Small intestine (tissue), 7 donors: ENCODE data around the gene SLC47A1. TPM values are rescaled to one million over a fixed set of nuclear protein-coding genes. Genes with fewer than 3 reads are reported as not detected.

Experiments used
- DNase-seq, 2 donors: peaks; one replicate each; pipeline versions ENCODE4 v3.0.0 to v3.0.0-alpha.2; 2013
- FAIRE-seq: peaks from 2 replicates; lab custom pipeline; 2012; peaks lifted over from hg19 to GRCh38; lab: Jason Lieb, UNC
- H3K27ac ChIP-seq, 3 donors: one replicate each; pipeline ENCODE4 v1.5.1; 2013; ENCODE audit warnings: low read length in 2 of 3, mild to moderate bottlenecking in 2 of 3, control low read depth in 1 of 3, inconsistent platforms in 1 of 3, low read depth in 1 of 3, moderate library complexity in 1 of 3
- H3K27me3 ChIP-seq, 3 donors: one replicate each; pipeline ENCODE4 v1.6.1; 2013; ENCODE audit warnings: low read length in 3 of 3, inconsistent platforms in 1 of 3; ENCODE audit not compliant: control insufficient read depth in 3 of 3, insufficient read depth in 3 of 3
- H3K36me3 ChIP-seq, 3 donors: one replicate each; pipeline ENCODE4 v1.6.1; 2013; ENCODE audit warnings: low read length in 3 of 3, inconsistent platforms in 1 of 3, low read depth in 1 of 3, mild to moderate bottlenecking in 1 of 3, moderate library complexity in 1 of 3; ENCODE audit not compliant: control insufficient read depth in 3 of 3, insufficient read depth in 2 of 3
- H3K4me1 ChIP-seq, 3 donors: one replicate each; pipeline ENCODE4 v1.6.1; 2013; ENCODE audit warnings: low read length in 2 of 3, inconsistent platforms in 1 of 3, low read depth in 1 of 3, mild to moderate bottlenecking in 1 of 3, moderate library complexity in 1 of 3; ENCODE audit not compliant: control insufficient read depth in 3 of 3, insufficient read depth in 2 of 3
- H3K4me3 ChIP-seq, 3 donors: one replicate each; pipeline ENCODE4 v1.5.1; 2013; ENCODE audit warnings: low read length in 3 of 3, control low read depth in 1 of 3, inconsistent platforms in 1 of 3, low read depth in 1 of 3, mild to moderate bottlenecking in 1 of 3, moderate library complexity in 1 of 3
- H3K9me3 ChIP-seq, 2 donors: one replicate each; pipeline ENCODE4 v1.6.1; 2013; ENCODE audit warnings: low read depth in 1 of 2, low read length in 1 of 2; ENCODE audit not compliant: control insufficient read depth in 2 of 2, insufficient read depth in 1 of 2
- WGBS, 3 donors: extraction: QIAGEN DNeasy Blood & Tissue Kit; methylation state at CpG; one replicate each; pipeline ENCODE4 v1.1.7; 2013; 5-methylcytosine and 5-hydroxymethylcytosine counted together
- polyA plus RNA-seq, 4 donors: library from polyadenylated mRNA; stranded (reverse) in 3 of 4; unstranded in 1 of 4; fragments of 200-250 nt in 3 of 4; fragments of 120-200 nt in 1 of 4; gene quantifications; one replicate each; pipeline versions ENCODE4 v1.2.1 to v1.2.3, GENCODE V29; 2013
- donor health status: healthy with polysubstance abuse.
- donor health status: control.
- donor health status: control.
- donor health status: Bipolar disorder and iron deficiency.
- donor health status: healthy.

SLC47A1 gene
- polyA plus RNA-seq, 4 donors = 0.43 to 4.0 TPM; not detected in 2

DNA sequence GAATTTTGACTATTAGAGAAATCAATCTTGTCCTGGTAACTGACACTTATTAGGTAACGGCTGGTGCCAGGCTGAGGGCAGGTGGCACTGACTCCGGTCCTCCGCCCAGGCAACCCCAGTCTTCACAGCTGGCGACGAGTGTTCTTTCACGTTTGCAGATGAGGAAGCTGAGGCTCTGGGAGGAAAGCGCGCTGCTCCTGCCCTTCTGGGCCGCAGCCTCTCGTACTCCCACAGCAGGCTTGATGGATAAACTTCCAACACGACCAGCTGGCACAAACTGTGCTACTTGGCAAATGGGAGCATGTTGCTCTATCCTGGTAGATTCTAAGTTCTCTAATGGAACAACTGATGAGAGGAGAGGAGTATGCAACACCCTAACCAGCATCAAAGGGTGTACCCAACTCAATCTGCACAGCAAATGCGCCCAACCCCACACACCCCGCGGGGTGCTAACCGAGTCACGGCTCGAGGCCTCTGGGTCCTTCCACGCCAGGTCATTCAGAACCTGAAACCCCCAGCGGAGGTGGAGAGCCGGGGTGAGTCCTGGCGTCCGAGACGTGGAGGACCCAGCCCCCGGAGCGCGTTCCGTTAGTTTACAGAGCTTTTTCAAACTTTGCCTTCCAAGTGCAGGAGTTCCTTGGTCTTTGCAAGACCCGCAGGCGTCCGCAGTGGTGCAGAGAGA lies 477 bp upstream of the SLC47A1 start:
- FAIRE-seq (no peak), DNase-seq (no peak)
- Histone ChIP-seq H3K27me3 (peaks cover 9 to 22% (median 14%) of the 10 kb centered on the region in 3 donors), H3K9me3 (no peaks in the 10 kb centered on the region), H3K27ac (no peak overlapping the region), H3K4me3 (peak overlapping the region in 1 of 3 donors; percentile 14), H3K4me1 (peaks cover 0 to 12% (median 0%) of the 10 kb centered on the region in 3 donors), H3K36me3 (no peaks in the 10 kb centered on the region)
- 34 to 36% (median 35%) methylated on average over 30 of the region's 30 CpGs for WGBS, 3 donors

DNA sequence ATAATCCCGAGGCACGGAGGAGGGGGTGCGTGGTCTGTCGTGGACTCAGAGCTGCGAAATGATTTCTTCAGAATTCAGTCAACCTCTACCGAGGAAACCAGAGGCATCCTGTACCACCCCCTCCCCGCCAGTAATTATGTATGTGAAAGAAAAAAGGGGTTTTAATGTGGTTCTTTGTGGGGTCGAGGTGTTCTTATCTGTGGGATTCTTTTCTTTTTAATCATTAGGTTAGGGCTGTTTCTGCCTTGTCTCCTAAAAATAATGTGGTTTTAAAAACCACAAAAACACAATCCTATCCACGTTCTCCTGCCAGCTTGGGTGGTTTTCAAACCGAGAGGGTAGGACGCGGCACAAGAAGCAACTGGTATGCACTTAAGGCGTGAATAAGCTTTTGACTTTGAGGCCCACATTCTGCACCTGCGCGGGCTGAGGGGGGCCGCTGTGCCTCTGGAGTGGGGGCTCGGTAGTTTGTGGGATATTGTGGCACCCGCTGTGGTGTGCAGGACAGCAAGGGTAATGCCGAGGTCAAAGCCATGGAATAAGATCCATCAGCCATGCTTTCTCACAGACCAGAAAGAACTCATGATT lies 1.0 kb downstream of the SLC47A1 start:
- Histone ChIP-seq H3K4me3 (peak overlapping the region in 1 of 3 donors; percentile 46), H3K9me3 (no peaks in the 10 kb centered on the region), H3K27ac (no peak overlapping the region), H3K4me1 (peaks cover 0 to 19% (median 0%) of the 10 kb centered on the region in 3 donors), H3K27me3 (peaks cover 9 to 22% (median 14%) of the 10 kb centered on the region in 3 donors), H3K36me3 (no peaks in the 10 kb centered on the region)
- FAIRE-seq = no peak
- no peak for DNase-seq
- WGBS, 3 donors = 42 to 46% (median 46%) methylated on average over 19 of the region's 19 CpGs

DNA sequence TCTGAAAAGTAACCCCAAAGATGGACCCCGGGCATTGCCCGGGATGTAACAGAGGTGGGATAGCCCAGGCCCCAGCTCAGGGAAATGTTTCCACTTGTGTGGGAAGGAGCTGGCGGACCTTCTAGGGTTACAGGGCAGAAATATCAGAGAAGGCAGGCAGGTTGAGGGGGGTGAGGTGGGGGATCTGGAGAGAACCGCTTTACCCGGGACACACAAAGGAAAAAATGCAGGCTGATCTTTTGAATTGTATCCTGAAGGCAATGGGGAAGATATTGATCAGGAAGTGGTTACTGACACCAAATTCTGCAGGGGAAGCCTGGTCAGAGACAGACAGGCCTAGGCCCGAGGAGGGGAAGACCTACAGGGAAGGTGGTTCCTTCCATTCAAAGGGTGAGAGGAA lies 3.5 kb downstream of the SLC47A1 start:
- H3K4me1 ChIP-seq = peaks cover 0 to 19% (median 0%) of the 10 kb centered on the region in 3 donors
- WGBS, 3 donors = 85 to 94% (median 91%) methylated on average over 6 of the region's 6 CpGs
- H3K4me3 ChIP-seq = no peak overlapping the region
- FAIRE-seq = no peak
- peaks cover 8 to 22% (median 14%) of the 10 kb centered on the region in 3 donors for H3K27me3 ChIP-seq
- no peaks in the 10 kb centered on the region for H3K36me3 ChIP-seq
- no peak for DNase-seq
- no peak overlapping the region for H3K27ac ChIP-seq
- H3K9me3 ChIP-seq = no peaks in the 10 kb centered on the region

DNA sequence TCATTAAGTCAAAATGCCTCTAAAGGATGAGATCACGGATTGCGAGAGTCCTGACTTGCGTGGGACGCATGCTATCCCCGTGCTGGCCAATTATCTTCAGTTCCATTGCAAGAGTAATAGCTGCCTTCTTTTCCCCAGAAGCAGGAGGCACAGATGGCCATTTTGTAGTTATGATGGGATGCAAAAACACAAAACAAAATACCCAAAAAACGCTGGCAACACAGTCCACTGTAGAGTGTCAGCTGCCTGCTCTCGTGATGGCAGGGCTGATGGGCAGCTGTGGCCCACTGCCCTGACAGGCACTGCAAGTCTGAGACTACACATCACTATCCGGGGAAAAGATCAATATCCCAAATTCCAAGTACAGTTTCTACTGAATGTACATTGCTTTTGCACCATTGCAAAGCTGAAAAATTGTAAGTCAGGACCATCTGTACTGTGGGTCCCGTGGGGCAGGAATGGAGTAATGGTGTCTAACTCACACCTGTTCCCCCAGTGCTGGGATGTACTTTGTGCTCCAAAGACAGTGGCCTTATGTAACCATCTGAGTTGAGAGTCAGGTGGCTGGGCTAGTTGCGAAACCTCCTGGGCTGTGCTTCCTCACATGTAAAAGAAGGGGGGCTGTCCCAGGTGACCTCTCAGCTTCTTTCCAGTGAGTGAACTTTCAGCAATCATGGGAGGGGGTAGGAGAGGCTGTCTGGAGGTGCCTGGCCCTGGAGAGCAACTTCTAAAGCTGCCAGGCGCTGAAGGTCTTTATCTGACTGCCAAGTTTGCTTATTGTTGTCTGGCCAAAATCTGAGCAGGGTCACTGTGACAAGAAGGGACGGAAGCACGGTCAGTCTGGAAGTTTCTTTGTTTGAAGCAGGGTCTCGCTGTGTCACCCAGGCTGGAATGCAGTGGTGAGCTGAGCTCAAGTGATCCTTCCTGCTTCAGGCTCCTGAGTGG lies 4.7 kb downstream of the SLC47A1 start:
- FAIRE-seq (no peak), DNase-seq (peak; percentile 52 to 93)
- Histone ChIP-seq H3K36me3 (no peaks in the 10 kb centered on the region), H3K4me3 (no peak overlapping the region), H3K4me1 (peaks cover 0 to 19% (median 0%) of the 10 kb centered on the region in 3 donors), H3K27me3 (peaks cover 5 to 16% (median 11%) of the 10 kb centered on the region in 3 donors), H3K27ac (peak overlapping the region in 1 of 3 donors; percentile 44), H3K9me3 (no peaks in the 10 kb centered on the region)
- WGBS, 3 donors = 48 to 76% (median 56%) methylated on average over 14 of the region's 14 CpGs

DNA sequence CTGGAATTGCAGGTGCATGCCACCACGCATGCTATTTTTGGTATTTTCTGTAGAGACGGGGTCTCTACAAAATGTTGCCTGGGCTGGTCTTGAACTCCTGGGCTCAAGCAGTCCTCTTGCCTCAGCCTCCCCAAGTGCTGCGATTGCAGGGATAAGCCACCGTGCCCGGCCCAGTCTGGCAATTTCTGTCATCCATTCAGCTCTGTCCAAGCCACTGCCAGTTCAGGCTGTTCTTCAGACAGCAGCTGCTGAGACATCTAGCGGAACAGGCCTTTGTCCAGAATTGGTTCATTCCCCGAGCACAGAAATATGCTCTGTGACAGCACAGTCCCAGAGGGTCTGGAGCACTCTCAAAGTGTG lies 5.4 kb downstream of the SLC47A1 start:
- no peaks in the 10 kb centered on the region for H3K36me3 ChIP-seq
- no peak overlapping the region for H3K4me3 ChIP-seq
- WGBS, 3 donors = 76 to 88% (median 79%) methylated on average over 7 of the region's 7 CpGs
- DNase-seq = no peak
- peak overlapping the region in 1 of 3 donors; percentile 44 for H3K27ac ChIP-seq
- no peaks in the 10 kb centered on the region for H3K9me3 ChIP-seq
- H3K4me1 ChIP-seq = peaks cover 0 to 17% (median 0%) of the 10 kb centered on the region in 3 donors
- FAIRE-seq = no peak
- peaks cover 4 to 12% (median 6%) of the 10 kb centered on the region in 3 donors for H3K27me3 ChIP-seq

DNA sequence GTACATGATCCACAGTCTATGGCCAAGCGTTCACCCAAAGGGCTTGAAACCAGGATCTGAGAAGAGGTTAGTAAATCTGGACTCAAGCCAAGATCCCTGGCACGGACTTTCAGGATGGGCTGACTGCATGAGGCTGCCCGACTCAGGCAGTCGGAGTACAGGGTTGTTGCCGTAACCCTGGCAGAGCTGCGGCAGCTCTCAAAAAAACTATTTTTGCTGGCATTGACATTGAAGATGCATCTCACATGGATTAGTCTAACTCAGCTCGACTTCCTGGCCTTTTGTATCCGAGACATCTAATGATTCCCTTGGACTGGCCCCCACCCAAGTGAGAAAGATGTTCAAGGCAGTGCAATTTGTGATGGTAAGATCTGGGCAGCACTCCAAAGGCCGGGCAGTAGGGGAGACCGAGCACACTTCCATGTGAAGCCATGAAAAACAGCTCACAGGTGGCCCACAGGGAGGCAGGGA lies 6.2 kb downstream of the SLC47A1 start:
- FAIRE-seq (no peak), DNase-seq (no peak)
- no peaks in the 10 kb centered on the region for H3K36me3 ChIP-seq
- no peaks in the 10 kb centered on the region for H3K9me3 ChIP-seq
- no peak overlapping the region for H3K4me3 ChIP-seq
- H3K27ac ChIP-seq = no peak overlapping the region
- peaks cover 0 to 3% (median under 1%) of the 10 kb centered on the region in 3 donors for H3K27me3 ChIP-seq
- H3K4me1 ChIP-seq = peaks cover 0 to 13% (median 0%) of the 10 kb centered on the region in 3 donors
- 80 to 81% (median 80%) methylated on average over 10 of the region's 10 CpGs for WGBS, 3 donors

DNA sequence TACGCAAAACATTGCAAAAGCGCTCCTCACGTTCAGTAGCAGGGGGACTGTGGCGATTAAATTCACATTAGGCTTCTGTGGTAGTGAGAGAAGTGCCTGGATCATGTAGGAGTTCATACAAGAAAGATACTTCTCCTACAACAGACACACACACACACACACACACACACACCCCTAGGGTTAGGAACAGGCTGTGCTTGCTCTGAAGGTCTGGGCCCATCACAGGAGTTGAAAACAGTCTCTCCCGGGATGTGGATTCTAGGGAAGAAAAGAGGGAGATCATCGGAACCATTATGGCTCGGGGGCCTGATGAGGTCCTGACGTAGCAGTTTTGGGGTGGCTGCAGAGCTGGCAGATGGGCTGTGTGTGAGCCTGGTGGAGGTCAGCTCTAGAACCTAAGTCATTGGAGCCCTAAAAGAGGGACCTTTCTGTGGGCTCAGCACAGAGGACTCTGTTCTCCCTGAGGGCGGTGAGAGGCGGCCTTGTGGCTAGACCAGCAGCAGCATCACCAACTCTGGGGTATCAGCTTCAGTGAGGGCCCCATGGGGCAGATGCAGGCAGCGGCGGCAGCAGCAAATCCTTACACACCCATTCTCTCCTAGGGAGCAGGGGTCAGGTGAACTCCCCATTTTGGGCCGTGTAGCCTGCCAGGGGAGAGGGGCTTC lies 7.2 kb downstream of the SLC47A1 start:
- Histone ChIP-seq H3K9me3 (no peaks in the 10 kb centered on the region), H3K27ac (no peak overlapping the region), H3K4me1 (peaks cover 0 to 13% (median 0%) of the 10 kb centered on the region in 3 donors), H3K27me3 (peaks cover 0 to 2% (median 0%) of the 10 kb centered on the region in 3 donors), H3K36me3 (no peaks in the 10 kb centered on the region), H3K4me3 (no peak overlapping the region)
- FAIRE-seq (no peak), DNase-seq (no peak)
- whole genome bisulfite sequencing, 3 donors = 87 to 94% (median 94%) methylated on average over 13 of the region's 13 CpGs
